Measurements from ENCODE around the gene CFAP43.

- no peak for TF ChIP-seq CTCF (conservative IDR thresholded peaks at IDR 0.05 in 1 of 2, IDR thresholded peaks at IDR 0.05 in 1 of 2; ENCODE audit: low read depth in 1 of 2, low read length in 2 of 2)
- TF ChIP-seq EZH2 (IDR thresholded peaks at IDR 0.05; ENCODE audit: low read length, missing control alignments), result no peak
Observed at GRCh38 chr10:104155591-104155990, 76.6 kb downstream of the CFAP43 start.

Data from fibroblast of lung (primary cell).